A673 (cell line): ENCODE measurements around the gene ATP6V1D. TPM values are rescaled to one million over a fixed set of nuclear protein-coding genes. Genes with fewer than 3 reads are reported as not detected.

Source experiments
- BruUV-seq: library from RNA; stranded (reverse); fragments of 400-500 nt; replicated peaks from 2 replicates; lab custom pipeline; 2021; lab: Mats Ljungman, UMichigan
- CTCF ChIA-PET: fragments of 300-600 bp; sonication (Branson Sonifier 250); formaldehyde crosslinking; loops from one replicate; lab custom pipeline; 2022; ENCODE audit warnings: antibody characterized with exemption; lab: Charles Lee
- POLR2A ChIA-PET: fragments of 300-600 bp; sonication (Branson Sonifier 250); formaldehyde crosslinking; loops from one replicate; lab custom pipeline; 2022; ENCODE audit warnings: antibody characterized with exemption; ENCODE audit not compliant: low non-redundant PET; lab: Charles Lee
- DNase-seq: peaks from one replicate; pipeline ENCODE4 v3.0.0-alpha.2; 2015; ENCODE audit warnings: low spot score
- H3K27ac ChIP-seq: fragments of 200-600 bp; sonication (generic); 2 replicates; pipeline ENCODE4 v1.5.1; 2016; ENCODE audit warnings: mixed run types, low read depth, mild to moderate bottlenecking, mixed read lengths, antibody characterized with exemption, low read length; ENCODE audit not compliant: poor library complexity, severe bottlenecking
- H3K27me3 ChIP-seq: fragments of 200-600 bp; sonication (generic); replicated peaks from 2 replicates; pipeline ENCODE4 v1.6.1; 2017; ENCODE audit warnings: mixed run types, low read depth, mild to moderate bottlenecking, mixed read lengths, antibody characterized with exemption, low read length; ENCODE audit not compliant: insufficient read depth, poor library complexity
- H3K36me3 ChIP-seq: fragments of 200-600 bp; sonication (generic); 2 replicates; pipeline ENCODE4 v1.6.1; 2016; ENCODE audit warnings: mixed run types, mild to moderate bottlenecking, mixed read lengths, antibody characterized with exemption, low read length; ENCODE audit not compliant: insufficient read depth, poor library complexity, severe bottlenecking
- H3K4me1 ChIP-seq: fragments of 200-600 bp; sonication (generic); 2 replicates; pipeline ENCODE4 v1.6.1; 2017; ENCODE audit warnings: mixed run types, mild to moderate bottlenecking, mixed read lengths, antibody characterized with exemption, low read length; ENCODE audit not compliant: insufficient read depth, poor library complexity, severe bottlenecking
- H3K4me3 ChIP-seq: fragments of 200-600 bp; sonication (generic); 2 replicates; pipeline ENCODE4 v1.5.1; 2016; ENCODE audit warnings: low read depth, mixed run types, mild to moderate bottlenecking, mixed read lengths, low read length; ENCODE audit not compliant: poor library complexity, severe bottlenecking
- H3K9me3 ChIP-seq: fragments of 200-600 bp; sonication (generic); 2 replicates; pipeline ENCODE4 v1.6.1; 2016; ENCODE audit warnings: mixed run types, low read depth, mild to moderate bottlenecking, mixed read lengths, antibody characterized with exemption, low read length; ENCODE audit not compliant: poor library complexity, severe bottlenecking
- CTCF ChIP-seq: fragments of 300-800, 200-600 bp; sonication (generic); conservative IDR thresholded peaks from 2 replicates; pipeline ENCODE4 v1.5.1; 2017; ENCODE audit warnings: low read depth, mild to moderate bottlenecking, antibody characterized with exemption, low read length, moderate library complexity, mixed read lengths
- EZH2 ChIP-seq: fragments of 200-600 bp; sonication (generic); IDR thresholded peaks from 2 replicates; pipeline ENCODE4 v1.6.1; 2017; ENCODE audit warnings: borderline replicate concordance, low read depth, mild to moderate bottlenecking, mixed read lengths, antibody characterized with exemption, low read length; ENCODE audit not compliant: poor library complexity, severe bottlenecking
- intact Hi-C: fragments of 100-400 bp; cut with micrococcal nuclease; formaldehyde crosslinking; loops from one replicate; pipeline ENCODE4 v1.10.0; 2022; ENCODE audit not compliant: unreplicated experiment
- total RNA-seq: library from RNA; stranded (reverse); gene quantifications from 2 replicates; pipeline ENCODE4 v1.2.3, GENCODE V29; 2021

ATP6V1D gene
- total RNA-seq, 1 experiment from 2014 or later = 122 TPM

- H3K27me3 ChIP-seq = no peaks in the 10 kb centered on the region
- BruUV-seq = no TSS peak
- POLR2A ChIA-PET = no interaction called here
- no peaks in the 10 kb centered on the region for H3K9me3 ChIP-seq
- TF ChIP-seq CTCF (no peak), EZH2 (no peak)
- H3K4me1 ChIP-seq = peaks cover 15% of the 10 kb centered on the region
- no peak overlapping the region for H3K4me3 ChIP-seq
- no peak for DNase-seq
- CTCF ChIA-PET = no interaction called here
- H3K27ac ChIP-seq = no peak overlapping the region
- peaks cover 44% of the 10 kb centered on the region for H3K36me3 ChIP-seq
- intact Hi-C loops = no loop called here
These were observed 47.7 kb downstream of the ATP6V1D start for GRCh38 chr14:67311868-67312267.

Other genes with a start within 250 kb of the ATP6V1D start
- gene GARIN2, start 170.4 kb downstream of the ATP6V1D start, total RNA-seq = 0.24 and 0.39 TPM in 2 replicates
- gene PALS1, start 118.4 kb downstream of the ATP6V1D start, total RNA-seq = 93.2 and 112 TPM in 2 replicates
- 236 and 302 TPM in 2 replicates for gene EIF2S1, start 524 bp upstream of the ATP6V1D start, total RNA-seq
- 3.7 and 6.8 TPM in 2 replicates for gene PLEK2, start 52.4 kb upstream of the ATP6V1D start, total RNA-seq
- 0.28 TPM in 1 of 2 replicates, not detected in the other for gene TMEM229B, start 128.9 kb upstream of the ATP6V1D start, total RNA-seq
- 8.9 and 13.7 TPM in 2 replicates for gene PLEKHH1, start 173.5 kb upstream of the ATP6V1D start, total RNA-seq
- gene PIGH, start 240.5 kb upstream of the ATP6V1D start, total RNA-seq = 25.7 TPM in 2 replicates